ENCODE data around the gene GNPDA1. TPM values are rescaled to one million over a fixed set of nuclear protein-coding genes. Genes with fewer than 3 reads are reported as not detected.

The GNPDA1 gene
- polyA plus RNA-seq, 1 of the 3 experiments (the other 2 are of a cell fraction) = 23.9 TPM

DNA sequence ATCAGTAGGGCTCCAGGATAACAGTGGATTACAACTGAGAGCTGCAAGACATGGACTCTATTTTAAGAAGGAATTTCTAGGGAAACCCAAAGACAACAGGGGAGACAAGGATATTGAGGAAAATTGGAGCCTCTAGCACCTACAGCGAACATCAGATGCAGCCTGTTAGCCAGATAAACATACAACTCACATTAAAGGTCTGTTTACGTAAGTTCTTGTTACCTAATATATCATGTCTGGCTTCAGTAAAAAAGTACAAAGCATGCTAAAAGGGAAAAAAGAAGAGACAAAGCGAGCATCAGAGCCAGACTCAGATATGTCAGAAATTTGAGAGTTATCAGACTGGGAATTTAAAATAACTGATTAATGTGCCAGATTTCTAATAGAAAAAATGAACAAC, 17.2 kb downstream of the GNPDA1 start:
- Histone ChIP-seq H3K4me1 (ENCODE audit: control insufficient read depth in 1 of 2, insufficient read depth in 2 of 2, low read depth in 1 of 2, low read length in 1 of 2) (no peaks in the 10 kb centered on the region), H3K27ac (ENCODE audit: low read depth in 2 of 2, low read length in 1 of 2) (no peak overlapping the region), H3K9me3 (no peaks in the 10 kb centered on the region), H3F3A (replicated peaks; ENCODE audit: insufficient read depth) (peaks cover 11% of the 10 kb centered on the region), H3K9me2 (no peaks in the 10 kb centered on the region), H3K27me3 (ENCODE audit: insufficient read depth) (no peaks in the 10 kb centered on the region), H2AFZ (ENCODE audit: low read depth) (no peak overlapping the region), H3K79me2 (ENCODE audit: insufficient read depth) (no peaks in the 10 kb centered on the region), H3K9ac (no peak overlapping the region), H3K4me3 (ENCODE audit: low read depth in 2 of 2, low read length in 1 of 2) (no peak overlapping the region), H3K36me3 (replicated peaks in 1 of 2; ENCODE audit: control insufficient read depth in 1 of 2, insufficient read depth in 2 of 2, low read length in 1 of 2) (peaks cover 25 to 49% of the 10 kb centered on the region in 2 experiments), H3K4me2 (no peak overlapping the region), H4K20me1 (ENCODE audit: insufficient read depth) (peaks cover 9% of the 10 kb centered on the region)
- WGBS (ENCODE audit: low lambda C conversion rate) = 97% methylated on average over 3 of the region's 3 CpGs
- no peak for TF ChIP-seq YY1 (IDR thresholded peaks at IDR 0.05; ENCODE audit: low read depth)
- no peak for TF ChIP-seq FOXJ3 (CRISPR knock-in tag; IDR thresholded peaks at IDR 0.05)
- TF ChIP-seq, protein P1, sequence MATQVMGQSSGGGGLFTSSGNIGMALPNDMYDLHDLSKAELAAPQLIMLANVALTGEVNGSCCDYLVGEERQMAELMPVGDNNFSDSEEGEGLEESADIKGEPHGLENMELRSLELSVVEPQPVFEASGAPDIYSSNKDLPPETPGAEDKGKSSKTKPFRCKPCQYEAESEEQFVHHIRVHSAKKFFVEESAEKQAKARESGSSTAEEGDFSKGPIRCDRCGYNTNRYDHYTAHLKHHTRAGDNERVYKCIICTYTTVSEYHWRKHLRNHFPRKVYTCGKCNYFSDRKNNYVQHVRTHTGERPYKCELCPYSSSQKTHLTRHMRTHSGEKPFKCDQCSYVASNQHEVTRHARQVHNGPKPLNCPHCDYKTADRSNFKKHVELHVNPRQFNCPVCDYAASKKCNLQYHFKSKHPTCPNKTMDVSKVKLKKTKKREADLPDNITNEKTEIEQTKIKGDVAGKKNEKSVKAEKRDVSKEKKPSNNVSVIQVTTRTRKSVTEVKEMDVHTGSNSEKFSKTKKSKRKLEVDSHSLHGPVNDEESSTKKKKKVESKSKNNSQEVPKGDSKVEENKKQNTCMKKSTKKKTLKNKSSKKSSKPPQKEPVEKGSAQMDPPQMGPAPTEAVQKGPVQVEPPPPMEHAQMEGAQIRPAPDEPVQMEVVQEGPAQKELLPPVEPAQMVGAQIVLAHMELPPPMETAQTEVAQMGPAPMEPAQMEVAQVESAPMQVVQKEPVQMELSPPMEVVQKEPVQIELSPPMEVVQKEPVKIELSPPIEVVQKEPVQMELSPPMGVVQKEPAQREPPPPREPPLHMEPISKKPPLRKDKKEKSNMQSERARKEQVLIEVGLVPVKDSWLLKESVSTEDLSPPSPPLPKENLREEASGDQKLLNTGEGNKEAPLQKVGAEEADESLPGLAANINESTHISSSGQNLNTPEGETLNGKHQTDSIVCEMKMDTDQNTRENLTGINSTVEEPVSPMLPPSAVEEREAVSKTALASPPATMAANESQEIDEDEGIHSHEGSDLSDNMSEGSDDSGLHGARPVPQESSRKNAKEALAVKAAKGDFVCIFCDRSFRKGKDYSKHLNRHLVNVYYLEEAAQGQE (IDR thresholded peaks at IDR 0.05; ENCODE audit: low read depth, low read length) = no peak
- no peak for TF ChIP-seq POLR2AphosphoS5 (IDR thresholded peaks at IDR 0.05; ENCODE audit: low read depth, low read length)
- no peak for TF ChIP-seq RFX5 (IDR thresholded peaks at IDR 0.05; ENCODE audit: low read length)
- TF ChIP-seq CHD2 (IDR thresholded peaks at IDR 0.05; ENCODE audit: low read length, partially characterized antibody) = no peak
- TF ChIP-seq NFIC (IDR thresholded peaks at IDR 0.05; ENCODE audit: borderline replicate concordance) = no peak
- no peak for DNase-seq
- CTCF ChIA-PET = interaction anchor here (0.7 to 11.6 kb wide), 9 partner anchors 10 to 660 kb away, joined by 3 to 164 read pairs (median 4); partner anchors contain the start of gene GNPDA1
- POLR2A ChIA-PET = no interaction called here

DNA sequence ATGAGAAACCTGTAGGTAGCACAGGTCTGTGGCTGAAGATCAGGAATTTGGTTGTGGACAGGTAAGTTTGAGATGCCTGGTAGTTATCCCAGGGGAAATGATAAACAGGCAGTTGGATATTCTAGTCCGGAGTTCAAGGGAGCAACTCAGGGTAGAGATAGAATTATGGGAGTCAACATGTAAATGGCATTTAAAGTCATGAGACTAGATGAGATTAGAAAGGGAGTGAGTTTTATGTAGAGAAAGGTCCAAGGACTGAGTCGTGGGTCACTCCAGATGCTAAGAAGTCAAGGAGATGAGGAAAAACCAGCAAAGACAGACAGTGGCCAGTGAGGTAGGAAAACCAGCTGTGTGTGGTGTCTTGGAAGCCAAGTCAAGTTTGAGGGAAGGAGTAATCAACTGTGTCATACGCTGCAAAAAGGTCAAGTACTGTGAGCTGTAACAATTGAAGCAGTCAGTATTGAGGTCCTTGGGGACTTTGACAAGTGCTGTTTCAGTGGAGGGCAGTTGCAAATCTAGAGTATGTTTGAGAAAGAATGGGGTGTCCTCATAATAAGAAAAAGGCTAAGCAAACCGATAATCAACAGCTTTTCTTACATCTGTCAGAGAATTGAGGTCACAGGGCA, 18.2 kb downstream of the GNPDA1 start:
- 75% methylated on average over 4 of the region's 4 CpGs for WGBS (ENCODE audit: low lambda C conversion rate)
- peaks cover 33 to 47% of the 10 kb centered on the region in 2 experiments for H3K36me3 ChIP-seq (replicated peaks in 1 of 2; ENCODE audit: control insufficient read depth in 1 of 2, insufficient read depth in 2 of 2, low read length in 1 of 2)
- no peak overlapping the region for H2AFZ ChIP-seq (ENCODE audit: low read depth)
- no peaks in the 10 kb centered on the region for H3K9me2 ChIP-seq
- no peaks in the 10 kb centered on the region for H3K9me3 ChIP-seq
- peaks cover 9% of the 10 kb centered on the region for H4K20me1 ChIP-seq (ENCODE audit: insufficient read depth)
- ChIA-PET CTCF (interaction anchor here (0.7 to 11.6 kb wide), 9 partner anchors 9 to 661 kb away, joined by 3 to 164 read pairs (median 4); partner anchors contain the start of gene GNPDA1), POLR2A (interaction anchor here (0.7 kb wide), 1 partner anchor 327 kb away, joined by 3 read pairs; no protein-coding TSS in a partner anchor)
- H3F3A ChIP-seq (replicated peaks; ENCODE audit: insufficient read depth) = peaks cover 13% of the 10 kb centered on the region
- H3K9ac ChIP-seq = no peak overlapping the region
- H3K27ac ChIP-seq (ENCODE audit: low read depth in 2 of 2, low read length in 1 of 2) = no peak overlapping the region
- no peak overlapping the region for H3K4me3 ChIP-seq (ENCODE audit: low read depth in 2 of 2, low read length in 1 of 2)
- no peaks in the 10 kb centered on the region for H3K27me3 ChIP-seq (ENCODE audit: insufficient read depth)
- no peaks in the 10 kb centered on the region for H3K79me2 ChIP-seq (ENCODE audit: insufficient read depth)
- H3K4me1 ChIP-seq (ENCODE audit: control insufficient read depth in 1 of 2, insufficient read depth in 2 of 2, low read depth in 1 of 2, low read length in 1 of 2) = no peaks in the 10 kb centered on the region
- no peak for DNase-seq
- no peak overlapping the region for H3K4me2 ChIP-seq
- TF ChIP-seq, protein P1 (IDR thresholded peaks at IDR 0.05; ENCODE audit: low read depth, low read length) = no peak
- TF ChIP-seq TAF1 (IDR thresholded peaks at IDR 0.05; ENCODE audit: borderline replicate concordance, low read depth, low read length) (no peak), TCF12 (IDR thresholded peaks at IDR 0.05) (no peak), SIN3A (IDR thresholded peaks at IDR 0.05; ENCODE audit: borderline replicate concordance, low read depth, low read length) (no peak), RXRA (IDR thresholded peaks at IDR 0.05; ENCODE audit: borderline replicate concordance, low read depth) (no peak), CHD2 (IDR thresholded peaks at IDR 0.05; ENCODE audit: low read length, partially characterized antibody) (no peak), GATA2 (CRISPR knock-in tag; IDR thresholded peaks at IDR 0.05) (no peak), NFIC (IDR thresholded peaks at IDR 0.05; ENCODE audit: borderline replicate concordance) (no peak)
- TF ChIP-seq, protein P2, sequence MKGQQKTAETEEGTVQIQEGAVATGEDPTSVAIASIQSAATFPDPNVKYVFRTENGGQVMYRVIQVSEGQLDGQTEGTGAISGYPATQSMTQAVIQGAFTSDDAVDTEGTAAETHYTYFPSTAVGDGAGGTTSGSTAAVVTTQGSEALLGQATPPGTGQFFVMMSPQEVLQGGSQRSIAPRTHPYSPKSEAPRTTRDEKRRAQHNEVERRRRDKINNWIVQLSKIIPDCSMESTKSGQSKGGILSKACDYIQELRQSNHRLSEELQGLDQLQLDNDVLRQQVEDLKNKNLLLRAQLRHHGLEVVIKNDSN (IDR thresholded peaks at IDR 0.05; ENCODE audit: borderline replicate concordance, low read depth) = no peak
- TF ChIP-seq, protein P3, sequence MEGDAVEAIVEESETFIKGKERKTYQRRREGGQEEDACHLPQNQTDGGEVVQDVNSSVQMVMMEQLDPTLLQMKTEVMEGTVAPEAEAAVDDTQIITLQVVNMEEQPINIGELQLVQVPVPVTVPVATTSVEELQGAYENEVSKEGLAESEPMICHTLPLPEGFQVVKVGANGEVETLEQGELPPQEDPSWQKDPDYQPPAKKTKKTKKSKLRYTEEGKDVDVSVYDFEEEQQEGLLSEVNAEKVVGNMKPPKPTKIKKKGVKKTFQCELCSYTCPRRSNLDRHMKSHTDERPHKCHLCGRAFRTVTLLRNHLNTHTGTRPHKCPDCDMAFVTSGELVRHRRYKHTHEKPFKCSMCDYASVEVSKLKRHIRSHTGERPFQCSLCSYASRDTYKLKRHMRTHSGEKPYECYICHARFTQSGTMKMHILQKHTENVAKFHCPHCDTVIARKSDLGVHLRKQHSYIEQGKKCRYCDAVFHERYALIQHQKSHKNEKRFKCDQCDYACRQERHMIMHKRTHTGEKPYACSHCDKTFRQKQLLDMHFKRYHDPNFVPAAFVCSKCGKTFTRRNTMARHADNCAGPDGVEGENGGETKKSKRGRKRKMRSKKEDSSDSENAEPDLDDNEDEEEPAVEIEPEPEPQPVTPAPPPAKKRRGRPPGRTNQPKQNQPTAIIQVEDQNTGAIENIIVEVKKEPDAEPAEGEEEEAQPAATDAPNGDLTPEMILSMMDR (IDR thresholded peaks at IDR 0.05) = no peak
- TF ChIP-seq, protein P4, sequence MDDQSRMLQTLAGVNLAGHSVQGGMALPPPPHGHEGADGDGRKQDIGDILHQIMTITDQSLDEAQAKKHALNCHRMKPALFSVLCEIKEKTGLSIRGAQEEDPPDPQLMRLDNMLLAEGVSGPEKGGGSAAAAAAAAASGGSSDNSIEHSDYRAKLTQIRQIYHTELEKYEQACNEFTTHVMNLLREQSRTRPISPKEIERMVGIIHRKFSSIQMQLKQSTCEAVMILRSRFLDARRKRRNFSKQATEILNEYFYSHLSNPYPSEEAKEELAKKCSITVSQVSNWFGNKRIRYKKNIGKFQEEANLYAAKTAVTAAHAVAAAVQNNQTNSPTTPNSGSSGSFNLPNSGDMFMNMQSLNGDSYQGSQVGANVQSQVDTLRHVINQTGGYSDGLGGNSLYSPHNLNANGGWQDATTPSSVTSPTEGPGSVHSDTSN (IDR thresholded peaks at IDR 0.05) = no peak

Measured in SK-N-SH (cell line).